Adrenal gland (tissue), 5 donors: ENCODE results near the gene RPL3.

Experiments used
- POLR2A ChIP-seq, 2 donors: fragments of 450-650 bp; IDR thresholded peaks; one replicate each; pipeline ENCODE4 v1.6.1; 2017; ENCODE audit warnings: antibody characterized with exemption in 2 of 2, mild to moderate bottlenecking in 2 of 2, moderate library complexity in 1 of 2
- TF ChIP-seq, protein P1 (sequence below), 6 experiments: fragments of 450-650 bp in 4 of 6; fragments of 200-600 bp in 2 of 6; sonication (generic) in 1 of 6; IDR thresholded peaks; 1 replicate in 5 of 6; 2 replicates in 1 of 6; pipeline versions ENCODE4 v1.5.1 to v1.8.0; 2016 to 2021; ENCODE audit warnings: antibody characterized with exemption in 6 of 6, mild to moderate bottlenecking in 2 of 6, moderate library complexity in 1 of 6
- donor health status: DM: no; HTN: no; CAD: no.

DNA sequence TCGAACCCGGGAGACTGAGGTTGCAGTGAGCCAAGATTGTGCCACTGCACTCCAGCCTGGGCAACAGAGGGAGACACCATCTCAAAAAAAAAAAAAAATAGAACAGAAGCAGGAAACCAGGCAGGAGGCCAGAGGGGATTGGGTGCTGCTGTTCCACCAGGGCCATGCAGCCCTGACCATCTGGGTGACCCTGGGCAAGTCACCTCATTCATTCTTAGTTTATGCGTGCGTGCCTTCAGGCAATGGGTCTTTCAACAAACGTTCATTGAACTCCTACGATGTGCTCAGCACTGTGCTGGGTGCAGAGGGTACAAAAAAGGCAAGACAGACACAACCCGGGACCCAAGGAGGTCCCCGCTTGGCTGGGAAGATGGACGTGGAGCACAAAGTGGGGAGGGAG is 18.3 kb downstream of the RPL3 start:
- TF ChIP-seq, protein P1, sequence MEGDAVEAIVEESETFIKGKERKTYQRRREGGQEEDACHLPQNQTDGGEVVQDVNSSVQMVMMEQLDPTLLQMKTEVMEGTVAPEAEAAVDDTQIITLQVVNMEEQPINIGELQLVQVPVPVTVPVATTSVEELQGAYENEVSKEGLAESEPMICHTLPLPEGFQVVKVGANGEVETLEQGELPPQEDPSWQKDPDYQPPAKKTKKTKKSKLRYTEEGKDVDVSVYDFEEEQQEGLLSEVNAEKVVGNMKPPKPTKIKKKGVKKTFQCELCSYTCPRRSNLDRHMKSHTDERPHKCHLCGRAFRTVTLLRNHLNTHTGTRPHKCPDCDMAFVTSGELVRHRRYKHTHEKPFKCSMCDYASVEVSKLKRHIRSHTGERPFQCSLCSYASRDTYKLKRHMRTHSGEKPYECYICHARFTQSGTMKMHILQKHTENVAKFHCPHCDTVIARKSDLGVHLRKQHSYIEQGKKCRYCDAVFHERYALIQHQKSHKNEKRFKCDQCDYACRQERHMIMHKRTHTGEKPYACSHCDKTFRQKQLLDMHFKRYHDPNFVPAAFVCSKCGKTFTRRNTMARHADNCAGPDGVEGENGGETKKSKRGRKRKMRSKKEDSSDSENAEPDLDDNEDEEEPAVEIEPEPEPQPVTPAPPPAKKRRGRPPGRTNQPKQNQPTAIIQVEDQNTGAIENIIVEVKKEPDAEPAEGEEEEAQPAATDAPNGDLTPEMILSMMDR (IDR thresholded peaks at IDR 0.05) = no peak
- no peak for TF ChIP-seq POLR2A (IDR thresholded peaks at IDR 0.05)
